DMS 273 treated with DMSO at 0.1 percent for 48 hours (cell line): ENCODE data around the gene CDC42EP1.
"Not testable (repeated sequence)": the region's sequence is repeated elsewhere in the genome, so short reads cannot be mapped to it uniquely, and the experiment has no call there.

Source experiments
- DNase-seq: peaks from one replicate; lab custom pipeline; 2025; lab: John Stamatoyannopoulos, UW

Gene CDC42EP1

DNA sequence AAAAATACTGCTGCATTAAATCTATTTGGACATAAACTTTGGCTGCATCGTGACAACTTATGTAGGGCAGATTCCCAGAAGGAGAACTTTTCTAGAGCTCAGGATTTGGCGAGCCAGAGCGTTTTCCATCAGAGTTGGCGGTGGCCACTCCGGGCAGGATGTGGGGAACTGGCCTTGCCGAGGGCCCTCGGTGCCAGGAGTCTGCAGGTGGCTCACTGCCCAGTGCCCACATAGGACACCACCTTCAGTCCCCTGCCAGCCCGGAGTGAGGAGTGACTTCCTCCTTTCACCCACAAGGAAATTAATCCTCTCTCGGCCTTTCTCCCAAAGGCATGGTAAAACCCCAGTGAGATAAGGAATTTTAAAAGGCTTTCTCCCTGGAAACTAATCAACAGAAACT lies 21.2 kb downstream of the CDC42EP1 start:
- no peak for DNase-seq

DNA sequence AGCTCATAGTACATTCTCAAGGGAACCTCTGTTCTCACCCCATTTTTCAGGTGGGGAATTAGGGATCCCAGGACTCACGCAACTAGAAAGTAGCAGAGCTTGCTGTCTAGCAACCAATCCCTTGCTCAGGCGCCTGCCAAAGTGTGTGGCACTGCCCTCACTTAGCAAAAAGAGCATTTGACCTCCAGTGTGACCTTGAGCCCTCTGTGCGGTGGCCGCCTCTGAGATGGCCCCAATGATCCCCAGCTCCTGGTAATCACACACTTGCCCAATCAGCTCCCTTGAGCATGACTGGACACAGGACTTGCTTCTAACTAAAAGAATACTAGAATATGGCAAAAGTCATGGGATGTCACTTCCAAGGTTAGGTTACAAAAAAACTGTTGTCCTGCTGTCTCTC lies 22.2 kb downstream of the CDC42EP1 start:
- DNase-seq: no peak

- DNase-seq: no peak
Observed at GRCh38 chr22:37588546-37589215, 28.4 kb downstream of the CDC42EP1 start.

DNA sequence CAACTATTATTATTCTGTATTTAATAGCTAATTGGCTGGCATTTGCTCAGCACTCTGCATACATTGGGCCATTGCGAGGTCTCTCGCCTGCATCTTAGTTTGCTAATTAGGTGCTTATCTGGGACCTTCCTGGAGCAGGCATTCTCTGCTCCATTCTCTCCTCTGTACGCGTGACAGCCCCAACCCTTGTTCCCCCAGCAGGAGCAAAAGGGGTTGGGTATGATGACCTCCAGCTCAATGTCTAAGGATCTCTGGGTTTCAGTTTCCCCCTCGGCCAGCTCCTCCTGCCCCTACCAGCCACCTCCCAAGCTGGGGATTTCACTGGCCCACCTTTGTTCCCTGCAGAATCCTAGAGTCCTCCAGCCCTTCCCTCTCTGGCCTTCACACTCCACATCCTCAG lies 29.4 kb downstream of the CDC42EP1 start:
- no peak for DNase-seq

DNA sequence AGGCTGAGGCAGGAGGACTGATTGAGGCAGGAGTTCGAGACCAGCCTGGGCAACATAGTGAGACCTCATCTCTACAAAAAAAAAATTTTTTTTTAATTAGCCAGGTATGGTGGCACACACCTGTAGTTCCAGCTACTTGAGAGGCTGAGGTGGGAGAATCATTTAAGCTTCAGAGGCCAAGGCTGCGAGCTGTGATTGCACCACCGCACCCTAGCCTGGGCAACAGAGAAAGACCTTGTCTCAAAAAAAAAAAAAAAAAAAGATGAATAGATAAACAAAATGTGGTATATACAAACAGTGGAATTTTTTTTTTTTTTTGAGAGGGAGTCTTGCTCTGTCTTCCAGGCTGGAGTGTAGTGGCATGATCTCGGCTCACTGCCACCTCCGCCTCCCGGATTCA lies 30.8 kb downstream of the CDC42EP1 start:
- not testable (repeated sequence) for DNase-seq

DNA sequence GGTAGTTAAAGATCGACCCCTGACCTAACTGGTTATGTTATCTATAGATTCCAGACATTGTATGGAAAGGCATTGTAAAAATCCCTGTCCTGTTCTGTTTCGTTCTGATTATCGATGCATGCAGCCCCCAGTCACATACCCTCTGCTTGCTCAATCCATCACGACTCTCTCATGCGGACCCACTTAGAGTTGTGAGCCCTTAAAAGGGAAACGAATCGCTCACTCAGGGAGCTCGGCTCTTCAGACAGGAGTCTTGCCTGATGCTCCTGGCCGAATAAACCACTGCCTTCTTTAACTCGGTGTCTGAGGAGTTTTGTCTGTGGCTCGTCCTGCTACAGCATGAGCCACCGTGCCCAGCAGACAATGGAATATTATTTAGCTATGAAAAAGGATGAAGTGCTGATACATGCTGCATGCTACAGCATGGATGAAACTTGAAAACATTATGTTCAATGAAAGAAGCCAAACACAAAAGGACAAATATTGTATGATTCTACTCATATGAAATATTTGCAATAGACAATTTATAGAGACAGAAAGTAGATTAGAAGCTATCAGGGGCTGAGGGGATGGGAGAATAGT lies 31.6 kb downstream of the CDC42EP1 start:
- no peak for DNase-seq

DNA sequence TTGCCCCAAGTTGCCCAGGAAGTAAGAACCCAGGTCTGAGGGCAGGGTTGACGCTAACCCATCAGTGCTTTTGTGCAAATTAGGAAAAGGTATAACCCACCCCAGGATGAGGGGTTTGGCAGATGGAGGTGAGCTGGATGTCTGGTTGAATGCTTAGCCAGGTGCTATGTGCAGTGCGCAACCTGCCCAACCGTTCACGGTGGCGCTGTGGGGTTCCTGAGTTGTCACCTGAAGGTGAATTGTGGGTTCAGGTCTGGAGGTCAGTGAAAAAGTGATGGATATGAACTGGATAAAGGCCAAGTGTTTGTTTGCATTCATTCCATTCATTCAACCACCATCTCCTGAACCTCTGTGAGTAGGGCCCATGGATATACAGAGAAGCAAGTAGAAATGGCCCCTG lies 34.0 kb downstream of the CDC42EP1 start:
- DNase-seq: no peak

GRCh38 chr22:37599153-37599552 lies 38.9 kb downstream of the CDC42EP1 start:
- DNase-seq: no peak

- DNase-seq: no peak
Observed at GRCh38 chr22:37601203-37601539, 40.9 kb downstream of the CDC42EP1 start.

- peak; percentile 45 for DNase-seq
Observed at GRCh38 chr22:37601540-37602442, 41.5 kb downstream of the CDC42EP1 start.

- not testable (repeated sequence) for DNase-seq
Observed at GRCh38 chr22:37602546-37603277, 42.4 kb downstream of the CDC42EP1 start.

GRCh38 chr22:37604074-37604473 lies 43.8 kb downstream of the CDC42EP1 start:
- DNase-seq: no peak

GRCh38 chr22:37604875-37605274 lies 44.6 kb downstream of the CDC42EP1 start:
- no peak for DNase-seq

GRCh38 chr22:37607010-37607934 lies 47.0 kb downstream of the CDC42EP1 start:
- DNase-seq: peak; percentile 7

GRCh38 chr22:37607935-37608476 lies 47.7 kb downstream of the CDC42EP1 start:
- DNase-seq: no peak

DNA sequence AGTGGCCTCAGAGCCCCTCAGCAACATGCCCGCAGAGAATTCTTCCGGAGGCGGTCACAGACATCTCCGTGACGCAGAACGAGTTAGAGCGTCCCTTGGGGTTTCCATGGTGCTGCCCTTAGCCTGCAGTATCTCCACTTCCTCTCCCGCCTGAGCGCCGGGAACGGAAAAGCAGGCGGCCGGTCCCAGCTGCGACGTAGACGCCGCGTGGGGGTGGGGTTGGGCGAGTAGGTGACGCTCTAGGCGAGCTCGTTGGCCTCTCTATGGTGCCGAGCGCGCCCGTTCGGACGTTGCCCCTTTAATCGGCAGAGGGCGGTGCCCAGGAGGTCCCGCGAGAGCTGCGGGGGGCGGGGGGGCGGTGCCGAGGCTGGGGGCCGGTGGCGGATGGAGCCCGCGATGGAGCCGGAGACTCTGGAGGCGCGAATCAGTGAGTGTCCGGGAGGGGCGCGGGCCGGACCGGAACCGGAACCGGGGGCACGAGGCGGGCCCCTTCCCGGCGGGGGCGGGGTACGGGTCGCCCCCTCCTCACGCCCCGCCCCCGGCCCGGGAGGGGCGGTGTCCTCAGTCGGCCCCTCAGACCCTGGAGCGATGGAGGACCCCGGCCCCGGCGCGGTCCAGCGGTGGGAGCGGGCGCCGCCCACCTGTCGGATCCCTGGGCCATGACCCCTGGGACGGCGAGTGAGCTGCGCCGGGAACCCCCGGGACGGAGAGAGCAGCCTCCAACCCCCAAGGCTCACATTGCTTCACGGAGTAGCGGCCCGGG lies 48.4 kb downstream of the CDC42EP1 start, which contains the start of gene GGA1:
Gene GGA1, plus strand, starts transcription at position 358 of the 763 bp plus-strand sequence. Its CDS starts 27 bp downstream, at position 385.
- DNase-seq: peak; percentile 93

GRCh38 chr22:37609240-37610152 lies 49.2 kb downstream of the CDC42EP1 start:
- no peak for DNase-seq

- DNase-seq: not testable (repeated sequence)
Observed at GRCh38 chr22:37610153-37610475, 49.8 kb downstream of the CDC42EP1 start.

DNA sequence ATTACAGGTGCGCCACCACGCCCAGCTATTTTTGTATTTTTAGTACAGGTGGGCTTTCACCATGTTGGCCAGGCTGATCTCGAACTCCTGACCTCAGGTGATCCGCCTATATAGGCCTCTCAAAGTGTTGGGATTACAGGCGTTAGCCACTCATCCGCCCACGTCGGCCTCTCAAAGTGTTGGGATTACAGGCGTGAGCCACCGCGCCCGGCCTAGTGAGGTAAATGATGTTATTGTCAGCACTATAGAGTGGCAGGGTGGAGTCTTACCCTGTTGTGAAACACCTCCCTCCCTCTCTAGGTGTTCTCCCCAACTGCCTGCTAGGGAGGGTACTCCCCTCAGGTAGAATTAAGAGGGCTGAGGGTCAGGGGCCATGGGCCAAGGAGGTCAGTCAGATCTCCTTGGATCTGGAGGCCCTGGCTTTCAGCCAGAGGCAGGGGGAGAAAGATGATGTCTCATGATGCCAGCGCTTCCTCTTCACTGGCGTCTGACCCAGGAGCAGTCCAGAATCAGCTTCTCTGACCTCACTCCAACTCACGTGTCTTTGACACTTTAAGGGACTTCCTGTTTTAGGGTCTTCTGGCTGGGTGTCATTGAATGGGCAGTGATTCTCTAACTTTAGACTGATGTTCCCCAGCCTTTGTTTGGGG lies 50.3 kb downstream of the CDC42EP1 start:
- no peak for DNase-seq
